NCI-H1930 (cell line): ENCODE results near the gene MIS12.

Experiments
- DNase-seq, 2 experiments: peaks; one replicate each; lab custom pipeline; 2025; lab: John Stamatoyannopoulos, UW

Gene MIS12

GRCh38 chr17:5486206-5487124, at the start of gene MIS12:
Gene MIS12 (plus strand): TSS chr17:5486566. CDS start chr17:5488863, 2,297 bp downstream.
- DNase-seq, result peak; percentile 97 to 98

- DNase-seq, result no peak
Measured at GRCh38 chr17:5437721-5438317, 48.5 kb upstream of the MIS12 start.

- peak; percentile 83 to 92 for DNase-seq
Measured at GRCh38 chr17:5438716-5439445, 47.5 kb upstream of the MIS12 start, which contains the start of gene C1QBP. Gene C1QBP (minus strand): TSS chr17:5439155. CDS start chr17:5439073, 82 bp downstream.

- DNase-seq, result no peak
Measured at GRCh38 chr17:5439446-5439764, 47.0 kb upstream of the MIS12 start.

- no peak for DNase-seq
Measured at GRCh38 chr17:5443728-5444127, 42.6 kb upstream of the MIS12 start.

GRCh38 chr17:5444209-5444608, 42.2 kb upstream of the MIS12 start:
- no peak for DNase-seq

- no peak for DNase-seq
Measured at GRCh38 chr17:5446786-5447185, 39.6 kb upstream of the MIS12 start.

GRCh38 chr17:5464717-5465507, 21.5 kb upstream of the MIS12 start:
- no peak for DNase-seq

GRCh38 chr17:5466295-5466694, 20.1 kb upstream of the MIS12 start:
- DNase-seq, result no peak

- no peak for DNase-seq
Measured at GRCh38 chr17:5467416-5467815, 18.9 kb upstream of the MIS12 start.

- no peak for DNase-seq
Measured at GRCh38 chr17:5468075-5468473, 18.3 kb upstream of the MIS12 start.

- no peak for DNase-seq
Measured at GRCh38 chr17:5472511-5472910, 13.9 kb upstream of the MIS12 start.

GRCh38 chr17:5473906-5474305, 12.5 kb upstream of the MIS12 start:
- no peak for DNase-seq

GRCh38 chr17:5478992-5479391, 7.4 kb upstream of the MIS12 start:
- no peak for DNase-seq

GRCh38 chr17:5480962-5481361, 5.4 kb upstream of the MIS12 start:
- DNase-seq, result no peak

GRCh38 chr17:5481451-5481850, 4.9 kb upstream of the MIS12 start:
- DNase-seq, result no peak

- no peak for DNase-seq
Measured at GRCh38 chr17:5485270-5486205, 828 bp upstream of the MIS12 start, which contains the start of gene DERL2. Gene DERL2 (minus strand): TSS chr17:5486178. CDS start chr17:5486161, 17 bp downstream.

- no peak for DNase-seq
Measured at GRCh38 chr17:5488752-5489151, 2.4 kb downstream of the MIS12 start.

- DNase-seq, result no peak
Measured at GRCh38 chr17:5492970-5493369, 6.6 kb downstream of the MIS12 start.

- peak; percentile 66 to 80 for DNase-seq
Measured at GRCh38 chr17:5499476-5500231, 13.3 kb downstream of the MIS12 start.
